ENCODE results near the gene GPR31.

Gene GPR31

GRCh38 chr6:167157414-167157813, 366 bp downstream of the GPR31 start:
- no peak for TF ChIP-seq CTCF (IDR thresholded peaks at IDR 0.05; ENCODE audit: low read depth, low read length)
- no peak for DNase-seq (ENCODE audit: extremely low read depth, low read depth)

- no peak for TF ChIP-seq CTCF (IDR thresholded peaks at IDR 0.05; ENCODE audit: low read depth, low read length)
- no peak for DNase-seq (ENCODE audit: extremely low read depth, low read depth)
Measured at GRCh38 chr6:167154895-167155294, 2.9 kb downstream of the GPR31 start.

GRCh38 chr6:167154291-167154690, 3.5 kb downstream of the GPR31 start:
- TF ChIP-seq CTCF (IDR thresholded peaks at IDR 0.05; ENCODE audit: low read depth, low read length) = no peak
- no peak for DNase-seq (ENCODE audit: extremely low read depth, low read depth)

- TF ChIP-seq CTCF (IDR thresholded peaks at IDR 0.05; ENCODE audit: low read depth, low read length) = no peak
- no peak for DNase-seq (ENCODE audit: extremely low read depth, low read depth)
Measured at GRCh38 chr6:167153521-167153959, 4.2 kb downstream of the GPR31 start.

GRCh38 chr6:167152862-167153261, 4.9 kb downstream of the GPR31 start:
- no peak for DNase-seq (ENCODE audit: extremely low read depth, low read depth)
- no peak for TF ChIP-seq CTCF (IDR thresholded peaks at IDR 0.05; ENCODE audit: low read depth, low read length)

GRCh38 chr6:167151648-167152047, 6.1 kb downstream of the GPR31 start:
- TF ChIP-seq CTCF (IDR thresholded peaks at IDR 0.05; ENCODE audit: low read depth, low read length) = no peak
- no peak for DNase-seq (ENCODE audit: extremely low read depth, low read depth)

GRCh38 chr6:167150941-167151549, 6.7 kb downstream of the GPR31 start:
- TF ChIP-seq CTCF (IDR thresholded peaks at IDR 0.05; ENCODE audit: low read depth, low read length) = no peak
- DNase-seq (ENCODE audit: extremely low read depth, low read depth) = no peak
